ENCODE results near the gene ANAPC16.
"Not testable (repeated sequence)": the region's sequence is repeated elsewhere in the genome, so short reads cannot be mapped to it uniquely, and the experiment has no call there.

ANAPC16 gene

GRCh38 chr10:72242675-72243074 lies 26.9 kb downstream of the ANAPC16 start:
- DNase-seq (ENCODE audit: low spot score) (no peak), FAIRE-seq (no peak)

- DNase-seq (ENCODE audit: low spot score) (no peak), FAIRE-seq (no peak)
Observed at GRCh38 chr10:72243822-72244437, 28.1 kb downstream of the ANAPC16 start.

GRCh38 chr10:72244573-72245038 lies 28.8 kb downstream of the ANAPC16 start:
- DNase-seq (ENCODE audit: low spot score) (no peak), FAIRE-seq (no peak)

- FAIRE-seq (no peak), DNase-seq (ENCODE audit: low spot score) (no peak)
Observed at GRCh38 chr10:72245949-72246525, 30.2 kb downstream of the ANAPC16 start.

GRCh38 chr10:72248468-72249151 lies 32.8 kb downstream of the ANAPC16 start:
- peak; percentile 49 for DNase-seq (ENCODE audit: low spot score)
- no peak for FAIRE-seq

- not testable (repeated sequence) for FAIRE-seq; DNase-seq (ENCODE audit: low spot score)
Observed at GRCh38 chr10:72249176-72249862, 33.5 kb downstream of the ANAPC16 start.

- FAIRE-seq (no peak), DNase-seq (ENCODE audit: low spot score) (no peak)
Observed at GRCh38 chr10:72250666-72251065, 34.9 kb downstream of the ANAPC16 start.

- no peak for FAIRE-seq
- DNase-seq (ENCODE audit: low spot score), result no peak
Observed at GRCh38 chr10:72251635-72252034, 35.8 kb downstream of the ANAPC16 start.

- no peak for DNase-seq (ENCODE audit: low spot score)
- no peak for FAIRE-seq
Observed at GRCh38 chr10:72252972-72253371, 37.2 kb downstream of the ANAPC16 start.

- no peak for FAIRE-seq
Observed at GRCh38 chr10:72253578-72253977, 37.8 kb downstream of the ANAPC16 start.

GRCh38 chr10:72254813-72255568 lies 39.2 kb downstream of the ANAPC16 start:
- FAIRE-seq (no peak), DNase-seq (ENCODE audit: low spot score) (peak; percentile 89)

More at GRCh38 chr10:72253578-72253977, 37.8 kb downstream of the ANAPC16 start:
- DNase-seq (ENCODE audit: low spot score), result no peak

GRCh38 chr10:72255977-72256729 lies 40.3 kb downstream of the ANAPC16 start:
- DNase-seq (ENCODE audit: low spot score) (no peak), FAIRE-seq (no peak)

GRCh38 chr10:72257051-72257892 lies 41.5 kb downstream of the ANAPC16 start:
- DNase-seq (ENCODE audit: low spot score), result no peak

GRCh38 chr10:72258617-72259016 lies 42.8 kb downstream of the ANAPC16 start:
- no peak for FAIRE-seq
- DNase-seq (ENCODE audit: low spot score), result no peak

More at GRCh38 chr10:72257051-72257892, 41.5 kb downstream of the ANAPC16 start:
- no peak for FAIRE-seq

GRCh38 chr10:72259491-72260238 lies 43.9 kb downstream of the ANAPC16 start:
- no peak for FAIRE-seq
- no peak for DNase-seq (ENCODE audit: low spot score)

GRCh38 chr10:72260239-72260975 lies 44.6 kb downstream of the ANAPC16 start:
- DNase-seq (ENCODE audit: low spot score) (peak; percentile 97), FAIRE-seq (peak; percentile 97)

- no peak for DNase-seq (ENCODE audit: low spot score)
- FAIRE-seq, result no peak
Observed at GRCh38 chr10:72260976-72261783, 45.4 kb downstream of the ANAPC16 start.

Data from urothelium cell line (cell line).